SH-SY5Y (cell line): ENCODE data around the gene WDR4.

ENCODE experiments used
- GATA2 ChIP-seq: IDR thresholded peaks from 2 replicates; pipeline ENCODE4 v1.6.1; 2011; ENCODE audit warnings: mild to moderate bottlenecking, low read depth, low read length
- GATA3 ChIP-seq: IDR thresholded peaks from 2 replicates; pipeline ENCODE4 v1.6.1; 2011; ENCODE audit warnings: low read depth, mild to moderate bottlenecking, low read length, moderate library complexity

DNA sequence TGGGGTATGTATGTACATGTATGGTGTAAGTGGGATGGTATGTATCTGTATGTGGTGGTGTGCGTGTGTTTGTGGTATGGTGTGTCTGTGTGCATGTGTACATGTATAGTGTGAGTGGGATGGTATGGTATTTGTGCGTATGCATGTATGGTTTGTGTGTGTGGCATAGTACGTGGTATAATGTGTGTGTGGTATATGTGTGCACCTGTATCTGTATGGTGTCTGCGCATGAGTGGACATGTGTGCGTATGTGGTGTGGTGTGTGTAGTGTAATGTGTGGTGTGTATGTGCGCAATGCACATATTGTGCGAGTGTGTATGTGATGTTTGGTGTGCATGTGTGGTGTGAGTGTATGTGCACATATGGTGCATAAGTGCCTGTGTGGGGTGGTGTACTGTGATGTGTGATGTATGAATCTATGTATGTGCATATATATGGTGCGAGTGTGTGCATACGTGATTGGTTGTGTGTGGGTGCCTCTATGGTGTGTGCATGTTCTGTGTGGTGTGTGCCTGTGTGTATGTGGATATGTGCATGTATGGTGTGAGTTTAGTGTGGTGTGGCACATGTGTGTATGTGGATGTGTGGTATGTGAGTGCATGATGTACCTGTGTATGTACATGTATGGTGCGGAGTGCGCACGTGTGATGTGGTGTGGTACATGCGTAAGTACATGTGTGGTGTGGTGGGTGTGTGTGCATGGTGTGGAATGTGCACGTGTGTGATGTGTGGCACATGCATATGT, 38.8 kb downstream of the WDR4 start:
- TF ChIP-seq GATA2 = no peak
- no peak for TF ChIP-seq GATA3
